AG20443 (cell line): Measurements from ENCODE around the gene TK1.
A peak's percentile ranks its signal among the peaks of the same experiment; 100 is the strongest.

Experiments used
- DNase-seq: peaks from one replicate; pipeline ENCODE4 v3.0.0; 2012; ENCODE audit warnings: low spot score, mixed read lengths

TK1 gene

GRCh38 chr17:78133971-78134898 lies 52.6 kb downstream of the TK1 start:
- peak; percentile 42 for DNase-seq

- no peak for DNase-seq
Measured at GRCh38 chr17:78133179-78133951, 53.5 kb downstream of the TK1 start.

GRCh38 chr17:78132767-78133178 lies 54.1 kb downstream of the TK1 start:
- no peak for DNase-seq

GRCh38 chr17:78132084-78132676 lies 54.7 kb downstream of the TK1 start:
- DNase-seq, result no peak

- DNase-seq, result no peak
Measured at GRCh38 chr17:78131172-78132083, 55.4 kb downstream of the TK1 start.

GRCh38 chr17:78130437-78131101 lies 56.3 kb downstream of the TK1 start, which contains the start of gene TMC8:
TMC8 (plus strand) TSS chr17:78130771; CDS start chr17:78131589, 818 bp downstream.
- no peak for DNase-seq

- DNase-seq, result no peak
Measured at GRCh38 chr17:78130090-78130436, 56.8 kb downstream of the TK1 start.

GRCh38 chr17:78129351-78130089 lies 57.3 kb downstream of the TK1 start:
- no peak for DNase-seq

- peak; percentile 73 for DNase-seq
Measured at GRCh38 chr17:78128551-78129350, 58.1 kb downstream of the TK1 start, which contains the start of gene TMC6. TMC6 (minus strand) TSS chr17:78128755; CDS start chr17:78126832, 1,923 bp downstream.

- DNase-seq, result no peak
Measured at GRCh38 chr17:78127888-78128550, 58.8 kb downstream of the TK1 start.

GRCh38 chr17:78127239-78127887 lies 59.5 kb downstream of the TK1 start:
- DNase-seq, result no peak

- no peak for DNase-seq
Measured at GRCh38 chr17:78126895-78127238, 60.0 kb downstream of the TK1 start.

GRCh38 chr17:78125976-78126894 lies 60.6 kb downstream of the TK1 start:
- DNase-seq, result no peak

- no peak for DNase-seq
Measured at GRCh38 chr17:78125138-78125913, 61.5 kb downstream of the TK1 start.

GRCh38 chr17:78124836-78125137 lies 62.1 kb downstream of the TK1 start:
- DNase-seq, result no peak
